ENCODE results near the gene ITIH5. TPM values are rescaled to one million over a fixed set of nuclear protein-coding genes. Genes with fewer than 3 reads are reported as not detected.

ITIH5 gene
- total RNA-seq, 2 experiments from 2014 or later = not detected

DNA sequence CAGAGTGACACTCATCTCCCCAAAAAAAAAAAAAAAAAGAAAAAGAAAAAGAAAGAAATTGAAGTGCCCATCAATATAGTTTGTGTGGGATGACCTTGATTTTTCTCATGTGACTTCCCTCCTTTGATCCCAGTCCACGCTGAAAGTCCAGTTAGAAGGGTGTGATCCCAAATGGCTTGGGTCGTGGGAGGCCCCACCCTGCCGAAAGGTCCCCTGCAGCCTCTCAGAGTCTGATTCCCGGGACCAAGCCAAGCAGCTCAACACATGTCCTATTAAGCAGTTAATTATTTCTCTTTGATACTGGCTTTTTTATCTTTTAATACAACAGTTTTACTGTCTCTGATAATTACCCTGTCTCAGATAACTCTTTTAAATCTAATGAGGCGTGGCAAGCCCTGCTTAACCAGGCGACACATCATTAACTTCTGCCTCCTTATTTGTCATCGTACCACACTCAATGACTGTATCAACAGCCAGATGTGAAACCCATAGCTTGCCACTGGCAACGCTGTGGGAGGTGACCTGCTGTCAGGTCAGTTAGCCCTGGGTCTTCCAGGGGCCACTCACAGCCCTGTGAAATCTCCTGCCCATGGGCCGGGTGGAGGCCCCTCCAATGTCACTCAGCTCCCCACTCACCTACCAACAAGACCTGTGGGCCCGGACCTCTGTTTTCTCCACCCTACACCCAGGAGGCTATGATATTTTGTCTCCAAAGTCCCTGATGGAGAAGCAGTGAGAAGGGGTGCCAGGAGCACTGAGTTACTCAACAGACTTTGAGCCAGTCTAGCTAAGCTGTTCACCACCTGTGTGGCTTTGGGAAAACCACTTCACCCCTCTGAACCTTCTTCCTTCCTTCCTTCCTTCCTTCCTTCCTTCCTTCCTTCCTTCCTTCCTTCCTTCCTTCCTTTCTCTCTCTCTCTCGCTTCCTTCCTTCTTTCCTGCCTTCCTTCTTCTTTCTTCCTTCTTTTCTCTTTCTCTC is 146.0 kb downstream of the ITIH5 start:
- TF ChIP-seq, protein P1, sequence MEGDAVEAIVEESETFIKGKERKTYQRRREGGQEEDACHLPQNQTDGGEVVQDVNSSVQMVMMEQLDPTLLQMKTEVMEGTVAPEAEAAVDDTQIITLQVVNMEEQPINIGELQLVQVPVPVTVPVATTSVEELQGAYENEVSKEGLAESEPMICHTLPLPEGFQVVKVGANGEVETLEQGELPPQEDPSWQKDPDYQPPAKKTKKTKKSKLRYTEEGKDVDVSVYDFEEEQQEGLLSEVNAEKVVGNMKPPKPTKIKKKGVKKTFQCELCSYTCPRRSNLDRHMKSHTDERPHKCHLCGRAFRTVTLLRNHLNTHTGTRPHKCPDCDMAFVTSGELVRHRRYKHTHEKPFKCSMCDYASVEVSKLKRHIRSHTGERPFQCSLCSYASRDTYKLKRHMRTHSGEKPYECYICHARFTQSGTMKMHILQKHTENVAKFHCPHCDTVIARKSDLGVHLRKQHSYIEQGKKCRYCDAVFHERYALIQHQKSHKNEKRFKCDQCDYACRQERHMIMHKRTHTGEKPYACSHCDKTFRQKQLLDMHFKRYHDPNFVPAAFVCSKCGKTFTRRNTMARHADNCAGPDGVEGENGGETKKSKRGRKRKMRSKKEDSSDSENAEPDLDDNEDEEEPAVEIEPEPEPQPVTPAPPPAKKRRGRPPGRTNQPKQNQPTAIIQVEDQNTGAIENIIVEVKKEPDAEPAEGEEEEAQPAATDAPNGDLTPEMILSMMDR (IDR thresholded peaks at IDR 0.05) = no peak
- CTCF ChIA-PET = no interaction called here
- intact Hi-C loops (cut with DNase I, micrococcal nuclease) = loop anchor here in 1 of 2 experiments (5.0 to 10.0 kb wide), 3 partner anchors 33 to 514 kb away; no protein-coding TSS in a partner anchor
- POLR2A ChIA-PET = interaction anchor here (0.7 kb wide), 1 partner anchor 14 kb away, joined by 3 read pairs; no protein-coding TSS in a partner anchor
- Histone ChIP-seq H3K9me3 (ENCODE audit: control insufficient read depth in 1 of 2, insufficient read depth in 1 of 2, low read length in 2 of 2) (no peaks in the 10 kb centered on the region), H3K4me1 (ENCODE audit: insufficient read depth, low read length) (peaks cover 4% of the 10 kb centered on the region), H3K27me3 (ENCODE audit: control insufficient read depth in 1 of 2, insufficient read depth in 2 of 2, low read length in 2 of 2) (no peaks in the 10 kb centered on the region), H3K4me3 (ENCODE audit: low read length) (no peak overlapping the region), H3K36me3 (ENCODE audit: insufficient read depth, low read length) (no peaks in the 10 kb centered on the region), H3K27ac (ENCODE audit: low read depth in 1 of 2, low read length in 2 of 2) (no peak overlapping the region)
- Mint-ChIP-seq H3K4me1 (ENCODE audit: low read depth) (peaks cover 39% of the 10 kb centered on the region), H3K27me3 (no peaks in the 10 kb centered on the region), H3K36me3 (ENCODE audit: low read depth) (no peaks in the 10 kb centered on the region), H3K4me3 (no peak overlapping the region), H3K27ac (no peak overlapping the region), H3K9me3 (no peaks in the 10 kb centered on the region)
- ATAC-seq (ENCODE audit: poor library complexity) (no peak), DNase-seq (no peak)

DNA sequence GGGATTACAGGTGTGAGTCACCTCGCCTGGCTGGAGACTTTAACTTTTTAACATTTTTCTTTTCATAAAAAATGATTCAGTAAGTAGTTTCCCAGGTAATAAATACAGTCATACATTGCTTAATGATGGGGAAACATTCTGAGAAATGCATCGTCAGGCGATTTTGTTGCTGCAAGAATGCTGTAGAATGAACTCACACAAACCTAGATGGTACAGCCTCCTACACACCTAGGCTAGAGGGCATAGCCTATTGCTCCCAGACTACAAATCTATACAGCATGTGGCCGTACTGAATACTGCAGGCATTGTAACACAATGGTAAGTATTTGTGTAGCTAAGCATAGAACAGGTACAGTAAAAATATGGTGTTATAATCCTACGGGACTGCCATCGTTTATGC is 147.4 kb downstream of the ITIH5 start:
- H3K4me1 ChIP-seq (ENCODE audit: insufficient read depth, low read length) = peaks cover 4% of the 10 kb centered on the region
- no peak overlapping the region for H3K4me3 ChIP-seq (ENCODE audit: low read length)
- no peak overlapping the region for H3K27ac ChIP-seq (ENCODE audit: low read depth in 1 of 2, low read length in 2 of 2)
- Mint-ChIP-seq H3K27me3 (no peaks in the 10 kb centered on the region), H3K4me1 (ENCODE audit: low read depth) (peaks cover 31% of the 10 kb centered on the region), H3K4me3 (no peak overlapping the region), H3K9me3 (no peaks in the 10 kb centered on the region), H3K36me3 (ENCODE audit: low read depth) (no peaks in the 10 kb centered on the region), H3K27ac (no peak overlapping the region)
- ChIA-PET CTCF (no interaction called here), POLR2A (no interaction called here)
- intact Hi-C loops (cut with DNase I, micrococcal nuclease) = no loop called here
- no peaks in the 10 kb centered on the region for H3K36me3 ChIP-seq (ENCODE audit: insufficient read depth, low read length)
- DNase-seq (no peak), ATAC-seq (ENCODE audit: poor library complexity) (no peak)
- no peaks in the 10 kb centered on the region for H3K27me3 ChIP-seq (ENCODE audit: control insufficient read depth in 1 of 2, insufficient read depth in 2 of 2, low read length in 2 of 2)
- TF ChIP-seq, protein P1 (IDR thresholded peaks at IDR 0.05) = no peak
- no peaks in the 10 kb centered on the region for H3K9me3 ChIP-seq (ENCODE audit: control insufficient read depth in 1 of 2, insufficient read depth in 1 of 2, low read length in 2 of 2)

DNA sequence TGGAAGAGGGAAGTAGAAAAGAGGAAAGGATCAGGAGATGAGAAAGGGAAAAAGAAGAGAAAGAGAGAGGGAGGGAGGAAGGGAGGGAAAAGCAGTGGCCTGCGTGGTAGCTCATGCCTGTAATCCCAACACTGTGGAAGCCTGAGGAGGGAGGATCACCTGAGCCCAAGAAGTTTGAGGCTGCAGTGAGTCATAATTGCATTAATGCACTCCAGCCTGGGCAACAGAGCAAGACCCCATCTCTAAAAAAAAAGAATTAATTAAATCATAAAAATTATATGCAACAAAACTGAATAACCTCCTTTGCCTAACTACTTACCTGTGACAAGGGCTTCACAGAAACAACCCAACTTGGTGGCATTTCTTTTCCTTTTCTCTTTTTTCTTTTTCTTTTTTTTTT is 148.1 kb downstream of the ITIH5 start:
- TF ChIP-seq, protein P1 (IDR thresholded peaks at IDR 0.05) = no peak
- CTCF ChIA-PET = no interaction called here
- no peak overlapping the region for H3K4me3 ChIP-seq (ENCODE audit: low read length)
- Mint-ChIP-seq H3K4me1 (ENCODE audit: low read depth) (peaks cover 34% of the 10 kb centered on the region), H3K4me3 (no peak overlapping the region), H3K36me3 (ENCODE audit: low read depth) (no peaks in the 10 kb centered on the region), H3K27ac (no peak overlapping the region), H3K9me3 (no peaks in the 10 kb centered on the region), H3K27me3 (no peaks in the 10 kb centered on the region)
- H3K36me3 ChIP-seq (ENCODE audit: insufficient read depth, low read length) = no peaks in the 10 kb centered on the region
- ATAC-seq (ENCODE audit: poor library complexity) (no peak), DNase-seq (no peak)
- no peaks in the 10 kb centered on the region for H3K9me3 ChIP-seq (ENCODE audit: control insufficient read depth in 1 of 2, insufficient read depth in 1 of 2, low read length in 2 of 2)
- peaks cover 8% of the 10 kb centered on the region for H3K4me1 ChIP-seq (ENCODE audit: insufficient read depth, low read length)
- intact Hi-C loops (cut with DNase I, micrococcal nuclease) = no loop called here
- POLR2A ChIA-PET = no interaction called here
- no peak overlapping the region for H3K27ac ChIP-seq (ENCODE audit: low read depth in 1 of 2, low read length in 2 of 2)
- H3K27me3 ChIP-seq (ENCODE audit: control insufficient read depth in 1 of 2, insufficient read depth in 2 of 2, low read length in 2 of 2) = no peaks in the 10 kb centered on the region

Data from CD4-positive, alpha-beta T cell (primary cell).